GM15510 (cell line): ENCODE measurements around the gene BAIAP2.

ENCODE experiments used
- POLR2A ChIP-seq: IDR thresholded peaks from 3 replicates; pipeline ENCODE4 v1.6.1; 2011; ENCODE audit warnings: borderline replicate concordance; ENCODE audit not compliant: insufficient read length; ENCODE audit errors: extremely low read depth

BAIAP2 gene

GRCh38 chr17:81143717-81144422 lies 108.9 kb downstream of the BAIAP2 start:
- no peak for TF ChIP-seq POLR2A

- TF ChIP-seq POLR2A = no peak
Measured at GRCh38 chr17:81144423-81144781, 109.5 kb downstream of the BAIAP2 start.

DNA sequence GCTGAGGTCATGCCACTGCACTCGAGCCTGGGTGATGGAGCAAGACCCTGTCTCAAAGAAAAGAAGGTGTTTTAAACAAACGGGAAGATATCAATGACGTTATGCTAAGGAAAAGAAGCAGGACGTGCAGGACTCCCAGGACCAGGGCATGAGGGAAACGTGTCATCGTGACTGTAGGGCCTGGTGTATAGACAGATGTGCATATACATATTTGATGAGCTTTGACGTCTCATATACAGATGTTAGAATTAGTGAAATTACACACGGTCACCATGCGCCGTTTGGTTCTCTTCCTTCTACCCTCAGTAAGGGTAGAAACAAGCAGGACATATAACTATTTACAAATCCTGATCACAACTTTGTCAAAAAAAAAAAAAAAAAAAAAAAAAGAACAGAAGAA lies 112.8 kb downstream of the BAIAP2 start:
- no peak for TF ChIP-seq POLR2A

GRCh38 chr17:81148571-81148970 lies 113.6 kb downstream of the BAIAP2 start:
- TF ChIP-seq POLR2A = no peak

- no peak for TF ChIP-seq POLR2A
Measured at GRCh38 chr17:81148986-81149533, 114.1 kb downstream of the BAIAP2 start.

DNA sequence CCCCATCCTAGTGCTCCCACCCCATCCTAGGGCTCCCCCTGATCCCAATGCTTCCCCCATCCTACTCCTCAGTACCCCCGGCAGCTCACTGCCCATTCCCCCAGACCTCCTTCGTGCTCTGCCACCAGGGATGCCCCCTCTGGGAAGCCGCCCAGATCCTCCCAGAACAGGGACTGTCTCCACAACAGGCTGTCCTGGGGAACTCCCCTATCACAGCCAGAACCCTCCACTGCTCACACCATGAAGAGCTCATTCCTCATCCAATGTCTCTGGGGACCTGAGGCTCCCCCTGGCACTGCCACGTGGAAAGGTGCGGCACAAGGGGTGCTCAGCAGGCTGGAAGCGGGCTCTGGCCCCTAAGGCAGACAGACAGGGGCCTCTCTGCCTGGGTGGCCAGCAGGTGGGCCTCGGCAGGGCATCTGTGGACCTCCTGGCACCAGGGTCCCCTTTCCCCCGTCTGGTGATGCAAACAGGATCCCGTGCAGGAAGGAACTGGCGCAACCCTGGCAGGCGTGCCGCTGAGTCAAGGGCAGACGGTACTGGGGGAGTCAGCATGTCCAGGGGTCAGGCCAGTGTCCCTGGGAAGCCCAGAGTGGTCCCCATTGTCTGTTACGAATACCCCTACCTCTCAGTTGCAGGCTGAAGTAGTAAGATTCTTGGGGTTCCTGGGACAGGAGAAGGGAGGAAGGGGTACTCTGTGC lies 115.6 kb downstream of the BAIAP2 start:
- TF ChIP-seq POLR2A = no peak

DNA sequence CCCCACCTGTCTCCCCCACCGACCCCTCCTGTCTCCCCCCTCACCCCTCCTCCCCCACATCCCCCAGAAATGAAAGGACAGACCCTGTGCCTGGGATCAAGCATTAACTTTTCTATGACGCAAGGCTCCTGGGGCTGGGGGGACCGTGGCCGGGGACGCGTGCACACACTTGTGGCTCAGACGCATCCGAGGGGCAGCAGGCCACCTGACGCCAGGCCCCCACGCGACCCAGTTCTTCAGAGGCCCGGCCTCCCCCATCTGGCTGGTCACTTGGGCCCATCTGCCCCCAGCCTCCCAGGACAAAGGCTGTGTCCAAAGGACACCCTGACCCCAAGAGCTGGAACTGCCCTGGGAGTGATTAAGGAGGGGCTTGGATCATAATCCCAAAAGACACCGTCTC lies 116.3 kb downstream of the BAIAP2 start:
- no peak for TF ChIP-seq POLR2A

DNA sequence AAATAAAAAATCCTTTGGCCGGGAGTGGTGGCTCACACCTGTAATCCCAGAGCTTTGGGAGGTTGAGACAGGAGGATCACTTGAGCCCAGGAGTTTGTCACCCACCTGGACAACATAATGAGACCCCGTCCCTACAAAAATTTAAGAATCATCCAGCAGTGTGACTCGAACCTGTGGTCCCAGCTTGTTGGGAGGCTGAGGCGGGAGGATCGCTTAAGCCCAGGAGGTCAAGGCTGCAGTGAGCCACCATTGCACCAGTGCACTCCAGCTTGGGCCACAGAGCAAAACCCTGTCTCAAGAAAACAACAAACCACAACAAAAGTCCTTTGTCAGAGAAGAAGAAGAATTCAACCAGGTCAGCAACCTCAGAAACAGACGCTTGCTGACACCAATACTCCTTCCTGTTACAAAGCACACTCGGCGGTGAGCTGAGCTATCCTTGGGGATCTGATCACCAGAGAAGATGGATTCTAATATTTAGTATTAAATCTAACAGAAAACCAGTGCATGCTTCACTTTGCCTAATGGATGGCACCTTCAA lies 117.4 kb downstream of the BAIAP2 start:
- no peak for TF ChIP-seq POLR2A

- TF ChIP-seq POLR2A = no peak
Measured at GRCh38 chr17:81153340-81153803, 118.4 kb downstream of the BAIAP2 start.

GRCh38 chr17:81154961-81155360 lies 120.0 kb downstream of the BAIAP2 start:
- TF ChIP-seq POLR2A = no peak

GRCh38 chr17:81156866-81157805 lies 122.2 kb downstream of the BAIAP2 start:
- TF ChIP-seq POLR2A = no peak

GRCh38 chr17:81157848-81158687 lies 123.1 kb downstream of the BAIAP2 start:
- no peak for TF ChIP-seq POLR2A

- no peak for TF ChIP-seq POLR2A
Measured at GRCh38 chr17:81158688-81159590, 124.0 kb downstream of the BAIAP2 start.

DNA sequence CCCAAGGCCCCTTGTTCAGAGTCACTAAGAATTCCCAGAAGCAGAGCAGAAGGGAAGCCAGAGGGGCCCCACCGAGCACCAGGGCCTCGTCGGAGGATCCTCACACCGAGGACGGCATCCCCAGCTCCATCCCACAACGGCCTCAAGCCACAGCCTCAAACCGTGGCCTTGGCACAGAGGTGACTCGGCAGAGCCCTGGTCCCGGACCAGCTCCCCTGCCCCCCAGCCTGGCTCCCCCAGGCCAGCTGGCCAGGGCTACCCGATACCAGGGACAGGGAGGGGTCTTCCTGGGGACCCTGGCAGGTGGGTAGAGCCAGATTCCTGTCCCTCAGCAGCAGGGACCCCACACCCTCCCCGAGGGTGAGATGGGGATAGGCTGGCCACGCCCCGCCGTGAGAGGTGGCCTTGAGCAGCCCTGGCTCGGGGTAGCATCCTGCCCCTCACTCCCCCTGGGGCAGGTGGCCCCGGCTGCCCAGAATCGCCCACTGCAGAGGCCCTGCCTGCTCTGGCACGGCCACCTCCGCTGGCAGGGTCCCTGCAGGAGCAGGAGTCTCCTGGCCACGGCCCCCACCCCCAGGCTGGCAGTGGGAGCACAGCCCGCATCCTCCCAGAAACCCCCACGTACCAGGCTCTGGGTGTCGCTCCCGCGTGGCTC lies 124.8 kb downstream of the BAIAP2 start:
- TF ChIP-seq POLR2A = no peak
